Right ventricle myocardium superior (tissue), 1 donor: ENCODE data around the gene FCHO2. TPM values are rescaled to one million over a fixed set of nuclear protein-coding genes. Genes with fewer than 3 reads are reported as not detected.
"Not testable (repeated sequence)": the region's sequence is repeated elsewhere in the genome, so short reads cannot be mapped to it uniquely, and the experiment has no call there.

Experiments
- ATAC-seq: fragments of 200-7000 bp; cut with Tn5 transposase; one replicate; pipeline ENCODE4 v1.9.1; 2020; ENCODE audit warnings: mild to moderate bottlenecking; ENCODE audit not compliant: poor library complexity
- DNase-seq: peaks from one replicate; pipeline ENCODE4 v3.0.0-alpha.2; 2020
- intact Hi-C: fragments of 100-400 bp; cut with DNase I; formaldehyde crosslinking; loops from one replicate; pipeline ENCODE4 v1.11.2; 2022
- total RNA-seq: library from RNA; stranded (reverse); fragmentation: NEBNext Ultra II Directional; extraction: Animal tissue kit (Norgen Biotek cat#: 25700); gene quantifications from one replicate; pipeline ENCODE4 v1.2.1, GENCODE V29; 2021
- donor health status: DM: no; HTN: yes; CAD: no; lungs with severe emphysema.

FCHO2 gene
- total RNA-seq, 1 donor from 2014 or later = 19.7 TPM

GRCh38 chr5:72954389-72954788 lies 1.5 kb upstream of the FCHO2 start:
- no peak for DNase-seq
- no peak for ATAC-seq
- intact Hi-C loops = no loop called here

- intact Hi-C loops = no loop called here
- DNase-seq = peak; percentile 92
- peak; percentile 67 for ATAC-seq
These were observed 586 bp upstream of the FCHO2 start for GRCh38 chr5:72955143-72955767.

- DNase-seq = peak; percentile 73
- intact Hi-C loops = no loop called here
- ATAC-seq = peak; percentile 66
These were observed 691 bp downstream of the FCHO2 start for GRCh38 chr5:72956324-72957140.

- ATAC-seq = no peak
- intact Hi-C loops = no loop called here
- DNase-seq = no peak
These were observed 1.5 kb downstream of the FCHO2 start for GRCh38 chr5:72957337-72957736.

- intact Hi-C loops = no loop called here
- DNase-seq (no peak), ATAC-seq (no peak)
These were observed 3.4 kb downstream of the FCHO2 start for GRCh38 chr5:72959257-72959656.

GRCh38 chr5:72974481-72974880 lies 18.6 kb downstream of the FCHO2 start:
- DNase-seq, intact Hi-C loops, ATAC-seq: not testable (repeated sequence)

GRCh38 chr5:72976810-72977209 lies 21.0 kb downstream of the FCHO2 start:
- ATAC-seq, intact Hi-C loops, DNase-seq: not testable (repeated sequence)

GRCh38 chr5:72985719-72986118 lies 29.9 kb downstream of the FCHO2 start:
- ATAC-seq = no peak
- intact Hi-C loops = no loop called here
- no peak for DNase-seq

GRCh38 chr5:72988769-72989168 lies 32.9 kb downstream of the FCHO2 start:
- intact Hi-C loops = no loop called here
- ATAC-seq (no peak), DNase-seq (no peak)

GRCh38 chr5:72991394-72991793 lies 35.6 kb downstream of the FCHO2 start:
- intact Hi-C loops = no loop called here
- ATAC-seq = no peak
- DNase-seq = no peak

GRCh38 chr5:72994578-72994977 lies 38.7 kb downstream of the FCHO2 start:
- intact Hi-C loops = no loop called here
- no peak for DNase-seq
- no peak for ATAC-seq

GRCh38 chr5:72996632-72997031 lies 40.8 kb downstream of the FCHO2 start:
- intact Hi-C loops = no loop called here
- no peak for ATAC-seq
- no peak for DNase-seq

- intact Hi-C loops = no loop called here
- ATAC-seq (no peak), DNase-seq (no peak)
These were observed 44.1 kb downstream of the FCHO2 start for GRCh38 chr5:72999916-73000315.

- ATAC-seq = no peak
- intact Hi-C loops = no loop called here
- DNase-seq = no peak
These were observed 50.0 kb downstream of the FCHO2 start for GRCh38 chr5:73005886-73006285.

GRCh38 chr5:73007051-73007450 lies 51.2 kb downstream of the FCHO2 start:
- no peak for ATAC-seq
- no peak for DNase-seq
- intact Hi-C loops = no loop called here

GRCh38 chr5:73008831-73009230 lies 53.0 kb downstream of the FCHO2 start:
- intact Hi-C loops = no loop called here
- DNase-seq (no peak), ATAC-seq (no peak)

GRCh38 chr5:73011612-73012011 lies 55.8 kb downstream of the FCHO2 start:
- DNase-seq, intact Hi-C loops, ATAC-seq: not testable (repeated sequence)

GRCh38 chr5:73018892-73019291 lies 63.1 kb downstream of the FCHO2 start:
- no peak for DNase-seq
- intact Hi-C loops = no loop called here
- no peak for ATAC-seq

- DNase-seq (no peak), ATAC-seq (no peak)
- intact Hi-C loops = no loop called here
These were observed 63.9 kb downstream of the FCHO2 start for GRCh38 chr5:73019766-73020165.

- ATAC-seq = no peak
- intact Hi-C loops = no loop called here
These were observed 66.8 kb downstream of the FCHO2 start for GRCh38 chr5:73022471-73023169.

More at GRCh38 chr5:73022471-73023169, 66.8 kb downstream of the FCHO2 start:
- no peak for DNase-seq
